RCC 7860 (cell line): ENCODE measurements around the gene CD33.
A peak's percentile ranks its signal among the peaks of the same experiment; 100 is the strongest.
"Not testable (repeated sequence)": the region's sequence is repeated elsewhere in the genome, so short reads cannot be mapped to it uniquely, and the experiment has no call there.

ENCODE experiments used
- DNase-seq: peaks from one replicate; pipeline ENCODE4 v3.0.0-alpha.2; 2015; ENCODE audit warnings: low spot score
- FAIRE-seq: peaks from 2 replicates; lab custom pipeline; 2012; peaks lifted over from hg19 to GRCh38; lab: Jason Lieb, UNC

Gene CD33

GRCh38 chr19:51210191-51210784 is 14.6 kb upstream of the CD33 start:
- FAIRE-seq, result no peak

DNA sequence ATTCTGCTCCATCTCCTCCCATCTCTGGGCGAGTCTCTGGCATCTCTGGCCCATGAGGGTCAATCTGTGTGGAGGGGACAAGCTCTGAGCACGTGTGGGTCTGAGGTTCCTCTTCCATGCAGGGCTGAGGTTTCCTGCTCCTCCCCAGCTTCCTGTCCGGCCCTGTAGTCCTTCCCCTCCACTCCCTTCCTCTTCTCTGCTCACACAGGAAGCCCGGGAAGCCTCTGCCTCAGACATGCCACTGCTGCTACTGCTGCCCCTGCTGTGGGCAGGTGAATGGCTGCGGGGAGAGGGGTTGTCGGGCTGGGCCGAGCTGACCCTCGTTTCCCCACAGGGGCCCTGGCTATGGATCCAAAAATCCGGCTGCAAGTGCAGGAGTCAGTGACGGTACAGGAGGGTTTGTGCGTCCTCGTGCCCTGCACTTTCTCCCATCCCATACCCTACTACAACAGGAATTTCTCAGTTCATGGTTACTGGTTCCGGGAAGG is 14.0 kb upstream of the CD33 start:
- not testable (repeated sequence) for FAIRE-seq, DNase-seq

More at GRCh38 chr19:51210191-51210784, 14.6 kb upstream of the CD33 start:
- DNase-seq, result no peak

GRCh38 chr19:51211833-51212232 is 13.0 kb upstream of the CD33 start:
- DNase-seq (no peak), FAIRE-seq (no peak)

DNA sequence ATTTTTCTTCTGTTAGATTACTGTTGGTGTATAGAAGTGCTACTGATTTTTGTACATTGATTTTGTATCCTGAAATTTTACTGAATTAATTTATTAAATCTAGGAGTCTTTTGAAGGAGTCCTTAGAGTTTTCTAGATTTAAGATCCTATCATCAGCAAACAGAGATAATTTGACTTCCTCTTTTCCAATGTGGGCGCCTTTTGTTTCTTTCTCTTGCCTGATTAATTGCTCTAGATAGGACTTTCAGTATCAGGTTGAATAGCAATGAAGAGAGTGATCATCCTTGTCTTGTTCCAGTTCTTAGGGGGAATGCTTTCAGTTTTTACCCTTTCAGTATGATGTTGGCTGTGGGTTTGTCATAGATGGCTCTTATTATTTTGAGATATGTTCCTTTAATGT is 5.6 kb upstream of the CD33 start:
- no peak for DNase-seq
- FAIRE-seq, result no peak

GRCh38 chr19:51219971-51220370 is 4.9 kb upstream of the CD33 start:
- DNase-seq (no peak), FAIRE-seq (no peak)

GRCh38 chr19:51220996-51221395 is 3.9 kb upstream of the CD33 start:
- DNase-seq (no peak), FAIRE-seq (no peak)

GRCh38 chr19:51224163-51224641 is 678 bp upstream of the CD33 start:
- FAIRE-seq (no peak), DNase-seq (no peak)

GRCh38 chr19:51226067-51226466 is 1.2 kb downstream of the CD33 start:
- no peak for FAIRE-seq
- DNase-seq, result no peak

- DNase-seq, result no peak
- FAIRE-seq, result no peak
These were observed 2.4 kb downstream of the CD33 start for GRCh38 chr19:51227326-51227725.

DNA sequence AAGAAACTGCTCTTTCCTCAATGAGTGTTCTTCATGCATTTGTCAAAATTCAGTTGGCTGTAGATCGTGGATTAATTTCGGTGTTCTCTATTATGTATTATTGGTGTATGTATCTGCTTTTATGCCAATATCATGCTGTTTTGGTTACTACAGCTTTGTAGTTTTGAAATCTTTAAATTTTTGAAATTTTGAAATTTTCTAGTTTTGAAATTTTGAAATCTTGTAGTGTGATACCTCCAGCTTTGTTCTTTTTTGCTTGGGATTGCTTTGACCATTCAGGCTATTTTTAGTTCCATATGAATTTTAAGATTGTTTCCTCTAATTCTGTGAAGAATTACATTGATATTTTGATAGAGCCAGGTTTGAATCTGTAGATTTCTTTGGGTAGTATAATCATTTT is 3.1 kb downstream of the CD33 start:
- DNase-seq, result no peak

GRCh38 chr19:51240866-51241265 is 16.0 kb downstream of the CD33 start:
- DNase-seq, result no peak
- FAIRE-seq, result no peak

More for the DNA sequence above, 3.1 kb downstream of the CD33 start:
- FAIRE-seq, result no peak

DNA sequence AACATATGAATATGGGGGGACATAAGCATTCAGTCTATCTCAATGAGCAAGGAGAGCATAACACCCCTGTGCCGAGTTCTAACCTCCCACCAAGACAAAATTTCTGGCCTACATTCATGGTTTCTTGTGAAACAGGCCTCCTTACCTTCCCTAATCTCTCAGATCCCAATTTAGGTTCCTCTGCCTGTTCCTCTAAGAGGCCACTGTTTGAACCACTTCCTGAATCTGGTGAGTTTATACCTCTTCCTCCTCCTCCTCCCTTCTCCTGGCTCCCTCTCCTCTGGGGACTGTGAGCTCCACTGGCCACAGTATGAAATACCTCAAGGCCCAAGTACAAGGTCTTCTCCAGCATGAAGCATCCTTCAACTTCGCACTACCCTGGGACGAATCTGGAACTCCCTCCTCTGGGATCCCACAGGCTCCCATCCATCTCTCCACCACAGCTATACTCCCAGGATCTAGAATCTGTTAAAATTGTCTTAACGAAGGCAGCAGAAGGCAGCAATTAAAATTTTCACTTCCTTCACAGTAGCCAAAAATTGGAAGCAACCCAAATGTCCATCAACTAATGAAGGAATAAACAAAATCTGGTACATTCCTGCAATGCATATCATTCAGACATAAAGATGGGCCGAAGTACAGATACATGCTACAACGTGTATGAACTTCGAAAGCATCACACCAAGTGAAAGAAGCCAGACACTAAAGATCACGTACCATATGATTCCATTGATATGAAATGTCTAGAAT is 18.2 kb downstream of the CD33 start:
- DNase-seq (no peak), FAIRE-seq (no peak)

DNA sequence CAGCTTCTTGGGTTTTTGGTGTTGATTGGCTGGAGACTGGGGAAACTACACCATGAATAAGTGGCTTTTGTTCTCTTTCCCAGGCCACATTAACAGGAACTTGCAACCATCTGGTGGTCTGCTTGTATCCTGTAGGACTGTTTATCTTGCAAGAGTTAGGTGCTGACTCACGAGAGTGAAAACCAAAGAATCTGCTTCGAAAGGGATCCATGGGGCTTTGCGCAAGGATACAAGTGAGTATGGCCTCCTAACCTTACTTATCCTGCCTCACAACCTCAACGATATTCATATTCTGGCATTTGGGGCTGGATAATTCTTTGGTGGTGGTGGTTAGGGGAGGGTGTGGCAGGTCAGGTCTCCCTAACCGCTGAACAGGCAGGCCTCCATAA is 21.3 kb downstream of the CD33 start:
- peak; percentile 97 for FAIRE-seq

GRCh38 chr19:51247972-51248590 is 23.2 kb downstream of the CD33 start:
- FAIRE-seq, result no peak

More for the DNA sequence above, 21.3 kb downstream of the CD33 start:
- DNase-seq, result peak; percentile 82

GRCh38 chr19:51250786-51251467 is 26.0 kb downstream of the CD33 start, which contains the start of gene SIGLECL1:
Gene SIGLECL1, plus strand, starts transcription at chr19:51251080. Its CDS starts 12,993 bp downstream, at chr19:51264073.
- DNase-seq, result no peak
- FAIRE-seq, result no peak

More at GRCh38 chr19:51247972-51248590, 23.2 kb downstream of the CD33 start:
- DNase-seq, result no peak

- FAIRE-seq, result peak; percentile 98
- peak; percentile 97 for DNase-seq
These were observed 26.6 kb downstream of the CD33 start for GRCh38 chr19:51251468-51251820.

DNA sequence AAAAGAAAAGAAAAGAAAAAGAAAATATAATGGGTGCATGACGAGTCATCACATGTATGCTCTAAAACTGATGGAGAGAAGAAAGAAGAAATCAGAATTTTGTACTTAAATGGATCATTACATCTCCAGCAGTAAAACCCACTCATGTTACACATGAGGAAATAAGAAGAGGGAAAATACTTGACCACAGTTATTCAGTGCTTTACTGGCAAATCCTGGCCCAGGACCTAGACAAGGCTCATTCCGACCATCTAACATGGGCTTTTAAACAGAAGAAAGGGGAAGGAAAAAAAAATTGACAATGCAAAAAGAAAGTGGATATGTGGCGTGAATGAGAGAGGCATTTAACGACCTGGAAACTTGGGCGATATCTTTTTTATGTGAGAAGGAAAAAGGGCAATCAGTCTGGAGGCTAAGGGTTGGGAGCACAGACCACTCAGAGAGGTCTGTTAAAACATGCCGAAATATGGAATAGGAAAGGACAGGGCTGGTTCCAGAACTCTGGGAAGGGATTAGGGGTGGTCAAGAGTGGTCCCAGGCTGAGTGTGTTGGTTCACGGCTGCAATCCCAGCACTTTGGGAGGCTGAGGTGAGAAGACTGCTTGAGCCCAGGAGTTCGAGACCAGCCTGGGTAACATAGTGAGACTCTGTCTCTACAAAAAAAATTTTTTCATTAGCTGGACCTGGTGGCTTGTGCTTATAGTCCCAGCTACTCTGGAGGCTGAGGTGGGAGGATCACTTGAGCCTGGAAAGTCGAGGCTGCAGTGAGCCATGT is 27.6 kb downstream of the CD33 start:
- FAIRE-seq (peak; percentile 76), DNase-seq (no peak)

DNA sequence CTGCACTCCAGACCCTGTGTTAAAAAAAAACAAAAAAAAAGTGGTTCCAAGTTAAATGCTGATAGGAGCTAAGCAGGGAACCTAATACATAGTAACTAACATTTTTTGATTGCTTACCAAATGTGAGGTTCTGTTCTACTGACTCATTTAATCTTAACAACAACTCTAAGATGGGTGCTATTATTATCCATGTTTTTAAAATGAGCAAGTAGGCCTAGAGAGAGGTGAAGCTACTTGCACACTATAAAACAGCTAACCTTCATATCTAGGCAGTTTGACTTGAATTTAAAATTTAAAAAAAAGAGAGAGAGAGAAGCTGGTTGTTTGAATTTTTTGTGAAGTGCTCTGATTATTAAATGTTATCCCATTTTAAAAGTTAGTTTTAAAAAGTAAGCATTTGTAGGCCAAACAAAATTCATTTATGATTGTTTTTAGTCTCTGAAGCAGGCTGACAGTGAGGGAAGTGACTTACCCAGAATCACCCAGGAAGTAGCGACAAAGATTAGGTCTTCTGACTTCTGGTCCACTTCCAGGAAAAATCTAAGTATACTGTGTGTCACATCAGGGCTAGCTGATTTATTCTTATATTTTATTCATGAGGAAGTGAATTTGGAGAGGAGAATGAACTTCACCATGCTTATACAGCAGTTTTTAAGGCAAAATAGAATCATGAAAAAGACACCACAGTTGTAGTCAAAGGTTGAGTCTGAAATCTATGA is 28.4 kb downstream of the CD33 start:
- DNase-seq, result no peak
- FAIRE-seq, result no peak

GRCh38 chr19:51256155-51256625 is 31.3 kb downstream of the CD33 start:
- no peak for FAIRE-seq

DNA sequence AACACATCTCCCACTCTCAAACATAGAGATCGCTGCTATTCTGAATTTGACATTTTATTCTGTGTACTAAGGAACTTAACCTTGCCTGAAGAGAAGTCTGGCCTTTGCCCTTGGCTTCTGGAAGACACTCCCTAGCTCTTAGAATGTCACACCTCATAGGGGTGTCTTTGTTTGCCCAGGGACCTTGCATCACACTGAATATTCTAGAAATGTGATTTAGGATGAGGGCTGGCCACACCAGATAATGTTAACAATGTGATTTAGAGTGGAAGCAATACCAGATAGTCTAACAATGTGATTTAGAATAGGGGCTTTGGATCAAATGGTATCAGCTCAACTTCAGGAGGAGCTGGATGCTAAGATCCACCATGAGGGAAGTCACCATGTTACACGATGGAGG is 32.6 kb downstream of the CD33 start:
- FAIRE-seq, result no peak
- DNase-seq, result no peak

More at GRCh38 chr19:51256155-51256625, 31.3 kb downstream of the CD33 start:
- DNase-seq, result no peak
